GM18909 (cell line): ENCODE results near the gene MIPEP.
"Not testable (repeated sequence)": the region's sequence is repeated elsewhere in the genome, so short reads cannot be mapped to it uniquely, and the experiment has no call there.

Experiments used
- ATAC-seq: cut with Tn5 transposase; IDR thresholded peaks from one replicate; pipeline ENCODE4 v1.9.1; 2021; ENCODE audit warnings: mild to moderate bottlenecking; ENCODE audit not compliant: unreplicated experiment, poor library complexity

MIPEP gene

GRCh38 chr13:23754506-23754905 lies 134.7 kb downstream of the MIPEP start:
- ATAC-seq, result no peak

GRCh38 chr13:23753458-23753857 lies 135.7 kb downstream of the MIPEP start:
- no peak for ATAC-seq

- peak; percentile 76 for ATAC-seq
Measured at GRCh38 chr13:23752111-23753001, 136.8 kb downstream of the MIPEP start.

GRCh38 chr13:23751195-23751594 lies 138.0 kb downstream of the MIPEP start:
- ATAC-seq, result peak; percentile 52

GRCh38 chr13:23750383-23751121 lies 138.6 kb downstream of the MIPEP start:
- no peak for ATAC-seq

GRCh38 chr13:23749288-23749873 lies 139.8 kb downstream of the MIPEP start:
- ATAC-seq, result no peak

- no peak for ATAC-seq
Measured at GRCh38 chr13:23748109-23748990, 140.8 kb downstream of the MIPEP start.

GRCh38 chr13:23746141-23746540 lies 143.1 kb downstream of the MIPEP start:
- ATAC-seq, result not testable (repeated sequence)

- ATAC-seq, result no peak
Measured at GRCh38 chr13:23744315-23744714, 144.9 kb downstream of the MIPEP start.

- ATAC-seq, result no peak
Measured at GRCh38 chr13:23743278-23744076, 145.7 kb downstream of the MIPEP start.

GRCh38 chr13:23741879-23742510 lies 147.2 kb downstream of the MIPEP start:
- no peak for ATAC-seq

- ATAC-seq, result no peak
Measured at GRCh38 chr13:23740002-23740401, 149.2 kb downstream of the MIPEP start.

GRCh38 chr13:23739596-23739995 lies 149.6 kb downstream of the MIPEP start:
- ATAC-seq, result no peak

GRCh38 chr13:23736541-23736940 lies 152.7 kb downstream of the MIPEP start:
- no peak for ATAC-seq

- ATAC-seq, result no peak
Measured at GRCh38 chr13:23735329-23735728, 153.9 kb downstream of the MIPEP start.

GRCh38 chr13:23731709-23732108 lies 157.5 kb downstream of the MIPEP start:
- no peak for ATAC-seq

GRCh38 chr13:23730251-23730650 lies 158.9 kb downstream of the MIPEP start:
- ATAC-seq, result no peak

GRCh38 chr13:23729531-23729930 lies 159.7 kb downstream of the MIPEP start:
- no peak for ATAC-seq

GRCh38 chr13:23728807-23729206 lies 160.4 kb downstream of the MIPEP start:
- ATAC-seq, result no peak
